ENCODE measurements around the gene PIM2. TPM values are rescaled to one million over a fixed set of nuclear protein-coding genes. Genes with fewer than 3 reads are reported as not detected.

The PIM2 gene
- 6.2 and 7.0 TPM in 2 replicates for total RNA-seq

GRCh38 chrX:48918643-48919340 is at the start of gene PIM2:
PIM2 (minus strand) TSS chrX:48919024; CDS start chrX:48918834, 190 bp downstream.

GRCh38 chrX:48957477-48957826 is 38.6 kb upstream of the PIM2 start, which contains the start of gene OTUD5:
OTUD5 (minus strand) TSS chrX:48957607; CDS start chrX:48957570, 37 bp downstream.

GRCh38 chrX:48911412-48912182 is 7.2 kb downstream of the PIM2 start, which contains the start of gene SLC35A2:
SLC35A2 (minus strand) TSS chrX:48911646; CDS start chrX:48911636, 10 bp downstream.

GRCh38 chrX:48897625-48898306 is 21.1 kb downstream of the PIM2 start, which contains the start of the genes PQBP1 and TIMM17B:
PQBP1 (plus strand) TSS chrX:48897930; CDS start chrX:48898510, 580 bp downstream.
TIMM17B (minus strand) TSS chrX:48897768; CDS start chrX:48897749, 19 bp downstream.

Other genes starting within 250 kb of the PIM2 start
- gene WAS, start 235.2 kb downstream of the PIM2 start, total RNA-seq, result 0.22 and 0.25 TPM in 2 replicates
- gene SUV39H1, start 222.3 kb downstream of the PIM2 start, total RNA-seq, result 3.2 and 14.1 TPM in 2 replicates
- not detected in 2 replicates for gene GLOD5, start 157.3 kb downstream of the PIM2 start, total RNA-seq
- not detected in 2 replicates for gene GATA1, start 132.4 kb downstream of the PIM2 start, total RNA-seq
- gene HDAC6, start 117.0 kb downstream of the PIM2 start, total RNA-seq, result 30.6 and 34.2 TPM in 2 replicates
- gene ERAS, start 92.5 kb downstream of the PIM2 start, total RNA-seq, result not detected in 2 replicates
- 2.9 TPM in 1 of 2 replicates, not detected in the other for gene PCSK1N, start 83.4 kb downstream of the PIM2 start, total RNA-seq
- 36.4 and 39.3 TPM in 2 replicates for gene TIMM17B, start 21.3 kb downstream of the PIM2 start, total RNA-seq
- 61.5 and 89.0 TPM in 2 replicates for gene PQBP1, start 21.1 kb downstream of the PIM2 start, total RNA-seq
- gene SLC35A2, start 7.4 kb downstream of the PIM2 start, total RNA-seq, result 13.9 and 14.6 TPM in 2 replicates
- 37.0 and 40.7 TPM in 2 replicates for gene OTUD5, start 38.6 kb upstream of the PIM2 start, total RNA-seq
- 0.33 and 1.2 TPM in 2 replicates for gene KCND1, start 52.8 kb upstream of the PIM2 start, total RNA-seq
- gene GRIPAP1, start 83.2 kb upstream of the PIM2 start, total RNA-seq, result 23.1 and 29.9 TPM in 2 replicates
- gene TFE3, start 124.3 kb upstream of the PIM2 start, total RNA-seq, result 42.5 and 42.7 TPM in 2 replicates
- gene CCDC120, start 140.0 kb upstream of the PIM2 start, total RNA-seq, result 0.11 and 0.37 TPM in 2 replicates
- gene PRAF2, start 155.0 kb upstream of the PIM2 start, total RNA-seq, result 6.6 and 9.1 TPM in 2 replicates
- gene WDR45, start 160.9 kb upstream of the PIM2 start, total RNA-seq, result 30.1 and 39.6 TPM in 2 replicates
- 18.2 and 25.7 TPM in 2 replicates for gene GPKOW, start 204.7 kb upstream of the PIM2 start, total RNA-seq
- gene MAGIX, start 243.7 kb upstream of the PIM2 start, total RNA-seq, result 1.4 and 2.4 TPM in 2 replicates

Data from uterine smooth muscle cell (primary cell).